ENCODE data around the gene TMEM245.

- TF ChIP-seq POLR2A (IDR thresholded peaks at IDR 0.05; ENCODE audit: borderline replicate concordance, extremely low read depth, insufficient read depth, insufficient read length): no peak
- no peak for TF ChIP-seq EZH2phosphoT487 (IDR thresholded peaks at IDR 0.05; ENCODE audit: borderline replicate concordance)
- TF ChIP-seq SP1 (IDR thresholded peaks at IDR 0.05; ENCODE audit: low read depth): peak; percentile 32; the same call in 1 of the 2 replicates
- 0 out of 6 replicates have a peak, but pooled peaks of 1 of the 3 experiments have one; percentile 10 for TF ChIP-seq CTCF (IDR thresholded peaks at IDR 0.05 in 2 of 3, conservative IDR thresholded peaks at IDR 0.05 in 1 of 3; ENCODE audit: borderline replicate concordance in 1 of 3, insufficient read depth in 1 of 3, low read depth in 2 of 3, low read length in 2 of 3)
- no peak for TF ChIP-seq RAD21 (IDR thresholded peaks at IDR 0.05; ENCODE audit: low read depth)
- no peak for TF ChIP-seq MAX (IDR thresholded peaks at IDR 0.05)
- no peak for TF ChIP-seq POLR2AphosphoS5 (IDR thresholded peaks at IDR 0.05; ENCODE audit: low read depth, low read length)
- no peak for TF ChIP-seq EZH2 (IDR thresholded peaks at IDR 0.05)
- no peak for TF ChIP-seq FOSL1 (IDR thresholded peaks at IDR 0.05; ENCODE audit: low read depth)
- TF ChIP-seq CEBPB (IDR thresholded peaks at IDR 0.05; ENCODE audit: low read depth): no peak
- TF ChIP-seq JUND (IDR thresholded peaks at IDR 0.05): no peak
- no peak for TF ChIP-seq ZFX (IDR thresholded peaks at IDR 0.05)
Observed at GRCh38 chr9:109063760-109064159, 56.0 kb downstream of the TMEM245 start.
